AG04449 (cell line): ENCODE data around the gene PARS2.

ENCODE experiments used
- CTCF ChIA-PET: fragments of 350-600 bp; formaldehyde crosslinking; extraction: SDS; loops from one replicate; lab custom pipeline; 2021; ENCODE audit warnings: antibody characterized with exemption; lab: Yijun Ruan, JAX
- POLR2A ChIA-PET: fragments of 400-600, 350-600 bp; formaldehyde crosslinking; extraction: SDS; loops from one replicate; lab custom pipeline; 2020; ENCODE audit warnings: antibody characterized with exemption, inconsistent platforms; lab: Yijun Ruan, JAX
- DNase-seq: peaks from one replicate; pipeline ENCODE4 v3.0.0-alpha.2; 2010; ENCODE audit warnings: low read depth, low spot score
- H3K4me3 ChIP-seq: 2 replicates; pipeline ENCODE4 v1.5.1; 2011; ENCODE audit warnings: low read depth, mild to moderate bottlenecking, control low read depth, low read length
- TF ChIP-seq, protein P1 (sequence below): IDR thresholded peaks from one replicate; pipeline ENCODE4 v1.5.1; 2011; ENCODE audit warnings: mild to moderate bottlenecking, moderate library complexity, low read length, control low read depth, inconsistent platforms; ENCODE audit not compliant: insufficient read depth; ENCODE audit errors: missing control alignments

Gene PARS2

DNA sequence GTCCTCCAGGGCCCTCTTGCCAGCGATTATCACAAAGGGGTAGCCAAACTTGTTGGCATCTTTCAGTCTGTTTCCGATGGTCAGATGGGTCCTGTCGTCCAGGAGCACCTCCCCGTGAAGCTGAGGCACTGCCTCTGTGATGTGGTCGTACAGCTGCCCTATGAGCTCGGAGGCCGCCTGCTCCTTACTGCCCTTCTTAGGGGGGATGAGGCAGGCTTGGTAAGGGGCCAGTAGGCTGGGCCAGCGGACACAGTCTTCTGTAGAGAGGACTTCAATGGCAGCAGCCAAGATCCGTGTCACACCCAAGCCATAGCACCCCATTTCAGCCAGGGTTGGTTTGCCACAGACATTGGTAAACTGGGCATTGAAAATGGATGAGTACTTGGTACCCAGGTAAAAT, 6.5 kb downstream of the PARS2 start:
- ChIA-PET POLR2A (no interaction called here), CTCF (no interaction called here)
- H3K4me3 ChIP-seq = no peak overlapping the region
- no peak for DNase-seq
- TF ChIP-seq, protein P1, sequence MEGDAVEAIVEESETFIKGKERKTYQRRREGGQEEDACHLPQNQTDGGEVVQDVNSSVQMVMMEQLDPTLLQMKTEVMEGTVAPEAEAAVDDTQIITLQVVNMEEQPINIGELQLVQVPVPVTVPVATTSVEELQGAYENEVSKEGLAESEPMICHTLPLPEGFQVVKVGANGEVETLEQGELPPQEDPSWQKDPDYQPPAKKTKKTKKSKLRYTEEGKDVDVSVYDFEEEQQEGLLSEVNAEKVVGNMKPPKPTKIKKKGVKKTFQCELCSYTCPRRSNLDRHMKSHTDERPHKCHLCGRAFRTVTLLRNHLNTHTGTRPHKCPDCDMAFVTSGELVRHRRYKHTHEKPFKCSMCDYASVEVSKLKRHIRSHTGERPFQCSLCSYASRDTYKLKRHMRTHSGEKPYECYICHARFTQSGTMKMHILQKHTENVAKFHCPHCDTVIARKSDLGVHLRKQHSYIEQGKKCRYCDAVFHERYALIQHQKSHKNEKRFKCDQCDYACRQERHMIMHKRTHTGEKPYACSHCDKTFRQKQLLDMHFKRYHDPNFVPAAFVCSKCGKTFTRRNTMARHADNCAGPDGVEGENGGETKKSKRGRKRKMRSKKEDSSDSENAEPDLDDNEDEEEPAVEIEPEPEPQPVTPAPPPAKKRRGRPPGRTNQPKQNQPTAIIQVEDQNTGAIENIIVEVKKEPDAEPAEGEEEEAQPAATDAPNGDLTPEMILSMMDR = no peak

DNA sequence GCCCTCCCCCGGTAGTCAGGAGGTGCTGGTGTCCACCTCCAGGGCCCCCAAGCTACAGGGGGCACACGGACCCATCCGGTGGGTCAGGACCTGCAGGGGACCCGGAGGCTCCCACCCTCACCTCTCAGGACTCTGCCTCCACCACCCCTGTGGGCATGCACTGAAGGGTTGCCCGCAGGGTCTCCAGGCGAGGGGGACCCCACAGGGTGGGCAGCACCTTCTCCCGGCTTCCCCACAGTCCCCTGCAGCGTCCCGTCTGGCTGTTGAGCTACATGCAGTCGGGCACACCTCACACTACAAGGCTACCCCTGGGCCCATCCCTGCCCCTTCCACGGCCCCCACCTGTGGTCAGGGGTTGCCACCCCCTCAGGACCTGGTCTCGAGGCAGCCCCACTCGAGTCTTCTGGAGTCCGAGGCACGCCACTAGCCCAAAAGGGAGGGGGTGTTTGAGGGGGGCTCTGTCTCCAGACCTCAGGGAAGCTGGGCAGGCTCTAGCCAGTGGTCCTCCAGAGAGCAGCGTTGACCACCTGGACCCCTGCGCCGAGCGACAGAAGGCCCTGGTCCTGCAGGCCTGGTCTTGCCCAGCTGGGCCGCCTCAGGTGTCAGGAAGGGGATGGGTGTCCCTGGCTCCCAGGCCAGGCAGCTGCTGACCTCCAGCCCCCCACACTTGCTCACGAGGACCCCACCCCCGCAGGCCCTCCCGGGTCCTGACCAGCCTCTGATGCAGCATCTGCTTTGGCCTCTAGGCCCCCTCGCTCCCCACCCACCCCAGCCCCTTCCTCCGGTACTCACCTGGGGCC, 9.6 kb downstream of the PARS2 start:
- TF ChIP-seq, protein P1 = no peak
- POLR2A ChIA-PET = no interaction called here
- CTCF ChIA-PET = no interaction called here
- no peak overlapping the region for H3K4me3 ChIP-seq
- no peak for DNase-seq

DNA sequence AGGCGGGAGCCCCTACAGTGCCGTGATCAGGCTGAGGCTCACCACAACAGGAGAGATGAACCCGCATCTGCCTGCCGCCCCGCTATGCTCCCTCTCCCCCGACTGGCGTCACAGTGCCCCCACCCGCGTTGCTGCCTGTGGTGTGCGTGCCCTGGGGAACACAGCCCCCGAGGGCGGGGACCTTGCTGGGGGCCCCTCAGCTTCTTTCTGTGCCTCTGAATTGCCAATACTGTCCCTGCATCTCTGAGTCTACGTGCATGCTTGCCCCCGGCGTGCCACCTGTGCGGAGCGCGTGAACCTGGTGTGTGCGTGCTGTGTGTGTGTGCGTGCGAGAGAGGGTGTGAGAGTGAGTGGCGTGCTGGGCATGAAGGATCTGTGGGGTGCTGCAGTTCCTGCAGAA, 10.3 kb downstream of the PARS2 start:
- ChIA-PET CTCF (no interaction called here), POLR2A (no interaction called here)
- no peak overlapping the region for H3K4me3 ChIP-seq
- DNase-seq = no peak
- TF ChIP-seq, protein P1 = no peak

DNA sequence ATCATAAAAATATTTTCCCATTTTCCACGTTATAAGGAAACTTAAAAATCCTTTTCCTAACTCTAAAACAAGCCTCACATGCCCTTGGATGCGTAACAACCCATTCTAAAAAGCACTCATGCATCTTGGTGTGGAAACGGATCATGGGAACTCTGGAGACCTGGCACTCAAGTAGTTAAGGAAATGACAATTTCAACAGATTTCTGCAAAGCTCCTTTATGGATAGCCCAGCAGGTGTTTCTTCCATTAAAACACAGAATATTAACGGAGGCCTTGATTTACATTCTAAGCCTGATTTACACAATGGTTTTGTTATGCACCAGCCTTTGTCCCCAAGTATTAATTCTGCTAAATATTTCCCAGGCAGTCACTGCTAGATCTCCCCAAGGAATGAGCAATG, 12.9 kb downstream of the PARS2 start:
- ChIA-PET POLR2A (no interaction called here), CTCF (no interaction called here)
- no peak overlapping the region for H3K4me3 ChIP-seq
- TF ChIP-seq, protein P1 = no peak
- no peak for DNase-seq

DNA sequence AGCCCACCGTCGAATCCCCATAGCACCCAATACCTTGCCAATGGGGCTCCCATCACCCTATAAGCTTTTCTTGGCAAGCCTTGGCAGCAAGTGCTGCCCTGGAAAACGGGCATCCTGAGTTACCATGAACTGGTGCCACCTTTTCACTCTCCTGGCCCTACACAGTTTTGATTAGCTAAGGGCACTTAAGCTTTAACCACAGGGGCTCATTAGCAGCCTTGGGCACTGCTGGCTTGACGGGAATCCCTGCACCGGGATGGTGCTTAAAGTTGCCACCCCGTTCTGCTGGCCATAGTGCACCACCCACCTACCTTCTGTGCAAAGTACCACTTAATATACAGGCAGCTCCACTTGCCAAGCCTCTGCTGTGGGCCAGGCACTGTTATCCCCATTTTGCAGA, 13.7 kb downstream of the PARS2 start:
- POLR2A ChIA-PET = no interaction called here
- CTCF ChIA-PET = no interaction called here
- DNase-seq = no peak
- H3K4me3 ChIP-seq = no peak overlapping the region
- TF ChIP-seq, protein P1 = no peak

DNA sequence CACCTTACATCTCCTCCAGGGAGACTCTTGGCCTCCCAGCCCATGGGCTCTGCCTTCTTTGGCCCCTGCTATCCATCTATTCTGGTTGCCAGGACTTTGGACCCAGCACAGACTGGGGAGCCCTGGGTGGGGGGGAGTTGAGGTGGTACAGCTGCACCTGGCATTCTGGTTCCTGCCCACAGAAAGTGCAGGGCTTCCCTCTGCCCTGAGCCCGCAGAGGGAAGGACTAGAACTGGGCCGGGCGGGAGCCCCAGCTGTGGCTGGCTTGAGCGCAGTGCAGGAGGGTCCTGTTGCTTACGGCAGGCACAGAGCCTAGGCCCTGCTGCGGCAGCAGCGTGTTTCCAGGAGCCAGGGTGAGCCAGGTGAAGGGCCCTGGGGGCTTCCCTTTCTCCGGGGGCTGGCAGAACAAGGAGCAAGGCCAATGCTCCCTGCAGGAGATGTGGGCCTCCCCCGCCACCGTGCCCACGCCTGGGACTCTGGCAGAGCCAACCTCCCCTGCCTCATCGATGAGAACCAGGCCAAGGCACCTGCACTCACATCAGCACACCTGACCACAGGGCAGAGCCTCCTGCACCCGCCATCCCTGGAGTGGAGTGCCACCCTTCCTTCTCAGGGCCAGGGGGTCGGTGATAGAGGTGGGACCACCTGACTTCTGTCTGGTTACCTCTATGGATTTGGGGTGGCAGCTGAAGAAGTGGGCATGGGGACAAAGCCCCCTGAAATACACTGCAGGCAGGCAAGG, 16.1 kb downstream of the PARS2 start:
- TF ChIP-seq, protein P1 = no peak
- no peak overlapping the region for H3K4me3 ChIP-seq
- ChIA-PET CTCF (no interaction called here), POLR2A (no interaction called here)
- DNase-seq = no peak
